Rectal smooth muscle tissue (tissue), 1 donor: ENCODE results near the gene KRTAP8-1.

ENCODE experiments used
- H3K27ac ChIP-seq: one replicate; pipeline ENCODE4 v1.7.0; 2013; ENCODE audit warnings: low read depth, low read length, inconsistent platforms
- H3K27me3 ChIP-seq: one replicate; pipeline ENCODE4 v1.7.0; 2013; ENCODE audit warnings: low read length; ENCODE audit not compliant: control insufficient read depth, insufficient read depth
- H3K36me3 ChIP-seq: one replicate; pipeline ENCODE4 v1.7.0; 2013; ENCODE audit warnings: low read length; ENCODE audit not compliant: control insufficient read depth, insufficient read depth
- H3K4me1 ChIP-seq: one replicate; pipeline ENCODE4 v1.7.0; 2013; ENCODE audit warnings: low read length; ENCODE audit not compliant: control insufficient read depth, insufficient read depth
- H3K4me3 ChIP-seq: one replicate; pipeline ENCODE4 v1.7.0; 2013; ENCODE audit warnings: low read length
- H3K9ac ChIP-seq: one replicate; pipeline ENCODE4 v1.7.0; 2013; ENCODE audit warnings: low read length

The KRTAP8-1 gene, protein sequence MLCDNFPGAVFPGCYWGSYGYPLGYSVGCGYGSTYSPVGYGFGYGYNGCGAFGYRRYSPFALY

DNA sequence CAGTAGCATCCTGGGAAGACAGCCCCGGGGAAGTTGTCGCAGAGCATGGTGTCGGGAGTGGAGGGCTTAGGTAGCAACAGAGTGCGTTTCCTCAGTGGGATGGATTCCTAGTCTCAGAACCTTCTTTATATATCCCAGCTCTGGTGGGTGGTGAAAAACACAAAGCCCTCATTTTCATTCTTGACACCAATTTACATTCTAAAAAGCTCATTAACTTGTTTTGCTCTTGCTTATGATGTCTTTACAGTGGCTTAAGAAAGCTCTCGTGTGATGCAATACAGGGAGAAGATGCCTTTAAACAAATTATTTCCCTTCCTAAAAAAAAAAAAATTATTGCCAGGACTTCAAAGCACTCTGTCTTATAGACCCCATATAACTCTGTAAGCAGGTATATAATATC, at the start of gene KRTAP8-1:
TSS of gene KRTAP8-1 (minus strand) at position 101 of the 400 bp plus-strand sequence. CDS start at position 47, 54 bp downstream.
- no peak within 1 kb of the TSS for H3K27ac ChIP-seq
- H3K27me3 ChIP-seq: no peaks in the 10 kb centered on the region
- no peak within 1 kb of the TSS for H3K4me3 ChIP-seq
- no peaks in the 10 kb centered on the region for H3K36me3 ChIP-seq
- H3K9ac ChIP-seq: no peak within 1 kb of the TSS
- no peaks in the 10 kb centered on the region for H3K4me1 ChIP-seq

DNA sequence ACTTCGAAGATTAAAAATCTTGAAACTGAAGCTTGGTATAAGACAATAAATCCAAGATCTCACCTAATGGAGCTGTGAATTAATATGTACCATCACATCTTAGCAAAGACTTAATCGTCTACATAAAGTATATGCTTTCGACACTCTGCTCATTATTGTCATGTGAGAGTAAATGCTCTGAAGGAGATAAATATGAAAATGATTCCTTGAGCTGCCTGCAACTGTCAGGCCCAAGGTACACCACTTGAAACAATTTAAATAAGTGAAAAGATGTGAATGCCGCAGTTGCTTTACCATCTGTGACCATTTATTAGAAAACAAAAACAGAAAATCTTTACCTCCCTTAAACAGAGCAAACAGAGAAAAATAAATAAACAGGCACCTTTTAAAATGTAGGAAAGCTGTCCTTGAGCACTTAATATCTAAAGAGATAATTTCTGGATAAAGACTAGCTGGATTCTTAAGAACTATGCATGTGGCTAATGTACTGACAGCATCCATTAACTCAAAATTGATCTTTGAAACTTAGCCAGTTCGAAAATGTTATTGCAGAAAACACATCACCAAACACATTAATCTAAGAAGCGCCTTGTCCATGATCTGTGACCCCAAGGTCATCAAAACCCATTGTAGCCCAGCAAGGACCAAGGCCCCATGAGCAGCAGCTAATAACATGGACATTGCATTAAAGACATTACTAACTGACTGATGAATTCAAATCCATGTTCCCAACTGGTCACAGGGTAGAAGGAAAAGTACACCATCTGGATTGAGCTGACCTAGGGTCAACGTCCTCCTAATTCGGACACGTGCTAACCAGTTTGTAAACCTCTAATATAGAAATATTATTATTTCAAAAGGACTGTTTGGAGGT, 34.8 kb upstream of the KRTAP8-1 start:
- Histone ChIP-seq H3K27me3 (no peaks in the 10 kb centered on the region), H3K9ac (no peak overlapping the region), H3K4me3 (no peak overlapping the region), H3K27ac (no peak overlapping the region), H3K4me1 (no peaks in the 10 kb centered on the region), H3K36me3 (no peaks in the 10 kb centered on the region)

DNA sequence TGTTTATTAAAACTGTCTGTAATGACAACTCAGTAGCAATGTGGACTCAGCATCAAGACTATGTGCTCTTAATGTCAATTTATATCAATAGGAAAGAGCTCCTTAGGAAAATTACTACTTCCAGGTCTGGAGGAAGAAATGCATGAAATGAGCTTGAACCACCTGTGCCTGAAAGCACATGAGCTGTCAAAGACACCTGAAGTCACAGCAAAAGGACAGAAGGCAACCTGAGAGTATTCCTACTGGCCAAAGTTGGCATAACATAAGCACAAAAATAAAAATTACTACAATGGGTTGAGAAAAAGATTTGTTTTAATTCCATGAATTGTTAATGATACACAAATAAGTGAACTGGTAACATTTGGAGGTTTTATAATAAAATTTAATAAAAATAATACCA, 29.9 kb upstream of the KRTAP8-1 start:
- Histone ChIP-seq H3K9ac (no peak overlapping the region), H3K36me3 (no peaks in the 10 kb centered on the region), H3K27ac (no peak overlapping the region), H3K27me3 (no peaks in the 10 kb centered on the region), H3K4me1 (no peaks in the 10 kb centered on the region), H3K4me3 (no peak overlapping the region)

DNA sequence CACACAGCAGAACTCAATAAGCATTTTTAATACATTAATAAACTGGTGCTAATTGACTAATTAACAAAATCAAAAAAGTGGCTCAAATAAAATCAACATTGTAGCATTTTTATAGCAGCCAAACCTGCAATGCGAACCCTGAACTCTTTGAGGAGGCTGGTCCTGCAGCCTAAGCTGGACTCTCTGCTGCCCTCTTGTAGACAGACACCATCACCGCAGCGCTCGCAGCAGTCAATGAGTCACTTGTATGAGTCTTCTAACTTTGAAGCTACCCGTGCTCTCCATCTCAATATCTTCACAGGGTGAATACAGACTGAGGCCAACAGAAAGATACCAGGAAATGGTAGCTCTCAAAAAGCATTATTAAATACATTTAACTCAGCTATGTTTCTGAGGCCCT, 26.2 kb upstream of the KRTAP8-1 start:
- Histone ChIP-seq H3K9ac (no peak overlapping the region), H3K36me3 (no peaks in the 10 kb centered on the region), H3K27ac (no peak overlapping the region), H3K4me1 (no peaks in the 10 kb centered on the region), H3K4me3 (no peak overlapping the region), H3K27me3 (no peaks in the 10 kb centered on the region)

DNA sequence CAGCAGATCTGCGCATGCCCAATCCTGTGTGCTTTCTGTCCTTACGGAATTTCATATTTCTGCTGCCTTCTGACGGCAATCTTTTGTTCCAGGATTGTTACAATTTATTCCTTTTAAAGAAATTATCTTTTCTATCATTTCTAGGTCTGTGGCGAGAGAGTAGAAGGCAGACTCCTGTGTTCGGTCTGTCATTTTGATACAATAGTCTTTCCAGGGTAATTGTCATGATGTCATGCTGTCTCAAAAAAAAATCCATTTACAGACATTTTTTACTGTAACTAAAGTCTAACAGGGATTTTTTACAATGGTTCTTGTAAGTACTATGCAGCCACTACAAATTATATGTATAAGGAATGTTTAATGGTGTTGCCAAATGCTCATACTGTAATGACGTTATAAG, 25.5 kb upstream of the KRTAP8-1 start:
- Histone ChIP-seq H3K36me3 (no peaks in the 10 kb centered on the region), H3K4me3 (no peak overlapping the region), H3K9ac (no peak overlapping the region), H3K27me3 (no peaks in the 10 kb centered on the region), H3K27ac (no peak overlapping the region), H3K4me1 (no peaks in the 10 kb centered on the region)

DNA sequence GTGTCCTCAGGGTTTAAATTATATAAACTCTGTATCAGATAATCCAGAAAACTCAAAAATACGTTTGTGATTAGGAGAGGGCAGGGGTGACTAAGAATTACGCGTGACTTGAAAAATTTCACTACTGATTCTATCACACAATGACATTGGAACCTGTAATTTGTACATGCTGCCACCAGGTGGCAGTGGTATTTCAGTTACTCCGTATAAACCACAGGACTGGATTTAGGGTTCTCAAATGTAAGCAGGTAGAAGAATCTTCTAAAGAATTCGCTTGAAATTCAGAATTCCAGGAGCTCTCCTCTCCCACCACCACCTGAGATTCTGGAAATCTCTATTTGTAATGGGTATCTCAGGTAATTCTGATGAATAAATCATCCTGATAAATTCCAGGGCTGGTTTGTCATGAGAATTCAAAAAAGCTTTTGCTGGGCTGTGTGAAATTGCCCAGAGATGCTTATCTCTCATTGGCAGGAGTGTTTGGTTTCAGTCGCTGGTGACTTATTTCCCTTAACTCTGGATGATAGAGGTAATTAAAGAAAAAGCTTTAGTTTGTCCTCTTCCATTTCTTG, 18.2 kb upstream of the KRTAP8-1 start:
- Histone ChIP-seq H3K4me3 (no peak overlapping the region), H3K36me3 (no peaks in the 10 kb centered on the region), H3K27me3 (no peaks in the 10 kb centered on the region), H3K4me1 (no peaks in the 10 kb centered on the region), H3K9ac (no peak overlapping the region), H3K27ac (no peak overlapping the region)

DNA sequence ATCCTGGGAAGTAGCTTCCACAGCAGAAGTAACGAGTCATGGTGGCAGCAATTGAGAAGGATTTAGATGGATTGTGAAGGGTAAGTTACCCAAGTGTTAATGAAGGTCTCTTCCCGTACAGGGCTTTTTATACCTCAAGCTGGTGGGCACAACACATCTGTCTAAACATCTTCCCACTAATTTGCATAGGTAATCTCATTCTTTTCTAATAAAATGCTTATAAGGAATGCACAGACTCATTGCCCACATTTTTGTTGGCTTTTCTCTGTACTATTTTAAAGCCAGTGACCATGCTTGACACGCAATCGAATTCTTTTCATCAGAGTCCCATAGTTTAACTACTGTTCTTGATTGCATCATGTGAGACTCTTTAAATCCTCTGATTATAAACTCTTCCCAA, 16.6 kb upstream of the KRTAP8-1 start, which contains the start of gene KRTAP7-1:
TSS of gene KRTAP7-1 (minus strand) at position 101 of the 400 bp plus-strand sequence. CDS start at position 40, 61 bp downstream.
- Histone ChIP-seq H3K27me3 (no peaks in the 10 kb centered on the region), H3K9ac (no peak within 1 kb of the TSS), H3K36me3 (no peaks in the 10 kb centered on the region), H3K4me3 (no peak within 1 kb of the TSS), H3K27ac (no peak within 1 kb of the TSS), H3K4me1 (no peaks in the 10 kb centered on the region)

DNA sequence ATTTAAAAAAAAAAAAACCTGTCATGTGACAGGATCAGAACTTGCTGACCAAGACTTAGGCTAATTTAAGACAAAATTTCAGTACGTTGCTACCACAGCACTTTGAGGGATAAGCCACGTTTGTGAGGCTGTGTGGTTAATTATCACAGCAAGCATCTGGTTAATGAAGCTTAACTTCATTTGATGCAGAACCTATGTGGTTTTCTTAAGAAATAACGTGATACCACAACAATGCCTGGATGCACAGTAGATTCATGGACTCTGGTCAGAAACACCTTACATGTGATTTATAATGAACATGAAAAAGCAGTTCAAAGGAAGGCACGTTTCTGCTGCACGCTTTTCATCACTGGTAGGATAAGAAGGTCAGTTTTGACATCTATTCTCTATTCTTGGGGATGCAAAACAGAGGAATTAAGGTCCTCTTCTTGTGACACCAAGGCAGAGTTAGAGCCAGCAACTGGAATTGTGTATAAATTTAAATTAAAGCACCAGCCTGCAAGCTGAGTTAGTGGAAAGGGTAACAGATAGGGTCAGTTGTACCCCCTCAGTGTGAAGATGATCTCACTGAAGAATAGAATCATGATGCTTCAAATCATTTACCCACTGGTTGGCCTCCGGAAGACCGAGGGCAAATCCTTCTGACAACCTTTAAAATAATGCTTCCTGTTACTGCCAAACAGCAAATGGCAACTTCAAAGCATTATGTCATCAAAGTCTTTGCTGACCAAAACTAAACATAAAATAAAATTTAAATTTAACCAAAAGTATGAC, 6.0 kb upstream of the KRTAP8-1 start:
- H3K36me3 ChIP-seq: no peaks in the 10 kb centered on the region
- H3K27me3 ChIP-seq: no peaks in the 10 kb centered on the region
- H3K9ac ChIP-seq: no peak overlapping the region
- H3K27ac ChIP-seq: no peak overlapping the region
- H3K4me3 ChIP-seq: no peak overlapping the region
- H3K4me1 ChIP-seq: no peaks in the 10 kb centered on the region

DNA sequence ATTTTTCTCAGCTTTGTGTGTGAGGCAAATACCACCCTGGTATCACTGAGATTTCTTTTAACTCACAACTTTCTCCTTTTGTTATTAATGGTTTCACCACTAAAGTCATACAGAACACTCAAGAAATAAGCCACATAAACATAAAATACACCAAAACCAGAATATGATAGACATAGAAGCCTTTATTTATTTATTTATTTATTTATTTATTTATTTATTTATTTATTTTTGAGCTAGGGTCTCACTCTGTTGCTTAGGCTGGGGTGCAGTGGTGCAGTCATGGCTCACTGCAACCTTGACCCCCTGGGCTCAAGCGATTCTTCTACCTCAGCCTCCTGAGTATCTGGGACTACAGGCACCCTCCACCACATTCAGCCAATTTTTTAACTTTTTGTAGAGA, 12.5 kb downstream of the KRTAP8-1 start:
- Histone ChIP-seq H3K4me3 (no peak overlapping the region), H3K27ac (no peak overlapping the region), H3K9ac (no peak overlapping the region), H3K27me3 (no peaks in the 10 kb centered on the region), H3K36me3 (no peaks in the 10 kb centered on the region), H3K4me1 (no peaks in the 10 kb centered on the region)

DNA sequence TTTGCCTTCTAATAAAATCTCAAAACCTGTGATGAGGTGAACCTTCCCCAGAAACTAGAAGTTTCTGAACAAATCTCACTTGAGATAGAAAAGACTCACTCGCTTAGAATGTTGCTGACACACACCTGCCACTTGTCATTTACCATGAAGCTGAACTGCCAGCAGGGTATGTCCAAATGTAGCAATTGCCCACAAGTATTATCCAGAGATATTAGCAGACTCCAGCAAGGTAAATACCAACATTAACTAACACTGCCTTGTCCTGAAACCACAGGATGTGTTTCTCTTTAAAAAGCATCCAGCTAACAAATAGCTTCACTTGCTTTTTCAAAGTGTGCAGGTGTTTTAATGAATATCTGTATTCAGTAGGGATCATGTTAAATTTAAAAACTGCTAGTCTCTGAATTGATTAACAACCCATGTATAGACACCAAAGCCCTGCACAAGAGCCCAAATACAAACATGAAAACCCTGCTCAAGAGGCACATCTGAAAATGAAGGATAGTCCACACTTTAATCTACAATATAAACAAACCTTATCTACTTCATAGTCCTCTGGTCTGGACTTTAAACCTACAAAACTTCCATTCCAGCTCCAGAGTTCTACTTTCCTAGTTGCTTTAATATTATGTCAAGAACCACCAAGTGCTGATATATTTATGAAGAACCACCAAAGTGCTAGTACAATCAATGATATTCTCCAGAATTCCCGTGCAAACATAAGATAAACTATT, 19.3 kb downstream of the KRTAP8-1 start:
- H3K9ac ChIP-seq: no peak overlapping the region
- H3K27me3 ChIP-seq: no peaks in the 10 kb centered on the region
- no peaks in the 10 kb centered on the region for H3K4me1 ChIP-seq
- no peak overlapping the region for H3K4me3 ChIP-seq
- no peaks in the 10 kb centered on the region for H3K36me3 ChIP-seq
- H3K27ac ChIP-seq: no peak overlapping the region

DNA sequence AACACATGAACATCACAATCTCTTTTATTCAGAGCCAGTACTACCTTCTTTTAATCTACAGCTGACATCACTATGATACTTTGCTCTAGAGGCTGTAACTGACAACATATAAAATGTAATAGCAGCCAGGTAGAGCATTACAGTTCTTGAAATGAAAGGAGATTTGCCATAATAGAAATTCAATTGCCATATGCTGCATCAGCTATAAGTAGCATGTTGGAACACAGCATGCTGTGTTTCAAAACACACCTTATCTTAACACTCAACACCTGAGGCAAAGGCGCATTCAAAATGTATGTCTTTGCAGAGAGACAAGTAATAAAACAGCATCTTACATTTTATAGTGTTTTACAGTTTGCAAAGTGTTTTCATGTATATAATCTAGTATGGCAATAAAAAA, 33.8 kb downstream of the KRTAP8-1 start:
- Histone ChIP-seq H3K4me1 (no peaks in the 10 kb centered on the region), H3K27ac (no peak overlapping the region), H3K4me3 (no peak overlapping the region), H3K27me3 (no peaks in the 10 kb centered on the region), H3K36me3 (no peaks in the 10 kb centered on the region), H3K9ac (no peak overlapping the region)
